AG09319 (cell line): ENCODE results near the gene CDC25C.

Experiments used
- DNase-seq: peaks from one replicate; pipeline ENCODE4 v3.0.0-alpha.2; 2010; ENCODE audit warnings: low read depth; ENCODE audit errors: extremely low read depth
- TF ChIP-seq, protein P1 (sequence below): IDR thresholded peaks from 2 replicates; pipeline ENCODE4 v1.5.1; 2011; ENCODE audit warnings: low read depth, mild to moderate bottlenecking, inconsistent platforms, low read length, moderate library complexity

The CDC25C gene

DNA sequence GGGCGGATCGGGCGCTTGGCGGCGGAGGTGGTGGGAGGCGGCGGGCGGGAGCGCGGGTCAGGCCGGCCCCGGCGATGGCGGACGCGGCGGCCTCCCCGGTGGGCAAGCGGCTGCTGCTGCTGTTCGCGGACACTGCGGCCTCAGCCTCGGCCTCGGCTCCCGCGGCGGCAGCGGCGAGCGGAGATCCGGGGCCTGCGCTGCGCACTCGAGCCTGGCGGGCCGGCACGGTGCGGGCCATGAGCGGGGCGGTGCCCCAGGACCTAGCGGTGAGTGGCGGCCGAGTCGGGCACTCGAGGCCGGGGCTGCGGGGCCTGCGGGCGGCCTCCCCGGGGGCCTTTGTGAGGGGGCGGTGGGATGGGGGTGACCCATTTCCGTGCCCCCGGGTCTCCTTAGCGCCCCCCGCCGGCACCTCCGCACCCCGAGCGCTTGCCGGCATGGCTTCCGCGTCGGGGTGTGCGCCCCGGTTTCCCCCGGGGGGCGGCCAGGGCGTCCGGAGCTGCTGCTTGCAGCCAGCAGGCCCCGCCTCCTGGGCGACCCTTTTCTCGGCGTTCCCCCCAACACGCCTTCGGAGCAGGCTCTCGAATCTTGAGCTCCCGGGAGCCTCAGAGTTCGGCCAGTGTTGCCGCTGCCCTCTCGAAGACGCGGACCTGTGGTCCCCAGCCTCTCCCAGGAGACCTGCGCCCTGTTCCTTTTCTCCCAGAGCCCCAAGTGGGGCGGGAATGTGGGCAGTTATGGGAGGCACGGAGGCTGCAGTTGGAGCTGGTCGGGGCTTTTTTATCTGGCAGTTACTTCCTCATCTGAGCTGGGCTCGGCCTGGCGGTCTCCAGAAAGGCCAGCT, 21.3 kb upstream of the CDC25C start:
- DNase-seq: no peak
- TF ChIP-seq, protein P1, sequence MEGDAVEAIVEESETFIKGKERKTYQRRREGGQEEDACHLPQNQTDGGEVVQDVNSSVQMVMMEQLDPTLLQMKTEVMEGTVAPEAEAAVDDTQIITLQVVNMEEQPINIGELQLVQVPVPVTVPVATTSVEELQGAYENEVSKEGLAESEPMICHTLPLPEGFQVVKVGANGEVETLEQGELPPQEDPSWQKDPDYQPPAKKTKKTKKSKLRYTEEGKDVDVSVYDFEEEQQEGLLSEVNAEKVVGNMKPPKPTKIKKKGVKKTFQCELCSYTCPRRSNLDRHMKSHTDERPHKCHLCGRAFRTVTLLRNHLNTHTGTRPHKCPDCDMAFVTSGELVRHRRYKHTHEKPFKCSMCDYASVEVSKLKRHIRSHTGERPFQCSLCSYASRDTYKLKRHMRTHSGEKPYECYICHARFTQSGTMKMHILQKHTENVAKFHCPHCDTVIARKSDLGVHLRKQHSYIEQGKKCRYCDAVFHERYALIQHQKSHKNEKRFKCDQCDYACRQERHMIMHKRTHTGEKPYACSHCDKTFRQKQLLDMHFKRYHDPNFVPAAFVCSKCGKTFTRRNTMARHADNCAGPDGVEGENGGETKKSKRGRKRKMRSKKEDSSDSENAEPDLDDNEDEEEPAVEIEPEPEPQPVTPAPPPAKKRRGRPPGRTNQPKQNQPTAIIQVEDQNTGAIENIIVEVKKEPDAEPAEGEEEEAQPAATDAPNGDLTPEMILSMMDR: peak; percentile 21

DNA sequence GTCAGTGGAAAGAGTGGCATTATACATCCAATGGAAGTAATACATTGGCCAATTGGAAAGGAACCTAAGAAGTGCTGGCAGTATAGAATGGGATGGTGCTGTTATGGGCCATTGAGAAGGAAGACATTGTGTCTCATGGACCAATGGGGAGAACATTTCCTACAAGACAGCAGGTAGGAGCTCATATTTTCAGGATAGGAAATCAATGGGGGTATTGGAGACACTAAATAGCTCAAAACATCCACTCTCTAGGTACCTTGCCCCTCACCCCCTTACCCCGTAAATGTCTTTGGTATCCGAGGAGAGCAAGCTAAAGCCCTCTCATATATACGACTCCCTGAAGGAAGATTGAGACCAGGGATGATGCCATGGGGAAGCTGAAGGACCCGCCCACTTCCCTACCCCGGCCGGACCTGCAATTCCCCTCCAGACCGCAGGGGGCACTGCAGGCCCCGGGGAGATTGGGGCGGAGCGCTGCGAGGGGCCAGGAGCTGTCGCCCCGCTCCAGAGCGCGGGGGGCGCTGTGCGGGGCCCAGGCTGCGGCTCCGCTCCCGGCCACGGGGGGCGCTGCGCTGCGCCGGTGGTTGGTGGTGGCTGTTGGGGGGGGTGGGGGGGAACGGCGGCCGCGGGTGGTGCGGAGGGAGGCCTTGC, 20.6 kb upstream of the CDC25C start, which contains the start of gene KDM3B:
KDM3B (plus strand) TSS at position 615 of the 651 bp plus-strand sequence. CDS start 111 bp downstream, outside the sequence.
- DNase-seq: peak; percentile 52
- TF ChIP-seq, protein P1: peak; percentile 96

DNA sequence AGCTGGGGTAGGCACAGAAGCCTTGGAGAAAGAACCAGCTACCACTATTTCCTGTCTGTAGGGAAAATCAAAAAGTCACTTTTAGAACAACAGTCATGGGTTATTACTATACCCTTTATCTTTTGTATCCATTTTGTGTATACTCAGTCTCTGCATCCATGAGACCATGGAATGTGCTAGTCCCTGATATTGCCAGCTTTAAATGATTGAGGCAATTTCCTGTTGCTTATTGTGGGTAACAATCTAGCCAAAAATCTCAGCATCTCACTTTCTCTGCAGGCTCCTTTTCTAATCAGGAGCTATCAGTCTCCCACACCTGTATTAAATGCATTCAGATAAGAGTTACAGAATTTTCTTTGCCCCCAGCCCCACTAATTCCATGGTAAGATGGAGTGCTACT, 19.9 kb upstream of the CDC25C start:
- DNase-seq: no peak

DNA sequence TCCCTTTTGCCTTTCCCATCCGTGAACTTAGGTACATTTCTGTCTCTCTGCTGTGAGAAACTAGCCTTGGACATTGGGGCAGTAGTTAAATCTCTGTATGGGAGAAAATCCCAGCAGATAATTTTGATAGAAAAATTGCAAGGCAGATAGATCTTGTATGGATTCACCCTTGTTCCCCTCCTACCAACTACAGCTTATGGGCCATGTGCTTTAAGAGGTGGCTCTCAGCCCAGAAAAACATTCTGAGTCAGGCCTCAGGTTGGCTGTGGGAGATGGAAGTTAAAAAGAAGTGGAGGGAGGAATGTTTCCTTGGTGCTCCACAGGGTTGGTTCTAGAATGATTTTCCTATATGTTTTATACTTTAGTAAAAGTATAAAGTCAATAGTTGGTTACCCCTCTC, 19.5 kb upstream of the CDC25C start:
- no peak for DNase-seq
- TF ChIP-seq, protein P1: no peak

More for the DNA sequence above, 19.9 kb upstream of the CDC25C start:
- TF ChIP-seq, protein P1: no peak

DNA sequence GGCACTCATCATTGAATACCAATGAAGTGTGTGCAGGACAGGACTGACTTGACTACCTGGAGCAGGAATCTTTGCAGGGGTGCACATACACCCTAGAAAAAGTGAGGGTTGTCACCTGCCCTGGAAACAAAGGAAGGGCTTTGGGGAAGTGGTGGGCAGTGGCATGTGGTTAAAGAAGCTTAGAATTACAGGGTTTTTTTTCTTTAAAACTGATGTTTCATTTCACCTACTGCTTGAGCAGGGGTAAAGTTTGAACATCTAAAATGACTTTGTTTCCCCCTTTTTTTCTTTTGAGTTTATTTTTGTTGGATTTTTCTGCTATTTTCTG, 18.9 kb upstream of the CDC25C start:
- TF ChIP-seq, protein P1: no peak
- DNase-seq: no peak

DNA sequence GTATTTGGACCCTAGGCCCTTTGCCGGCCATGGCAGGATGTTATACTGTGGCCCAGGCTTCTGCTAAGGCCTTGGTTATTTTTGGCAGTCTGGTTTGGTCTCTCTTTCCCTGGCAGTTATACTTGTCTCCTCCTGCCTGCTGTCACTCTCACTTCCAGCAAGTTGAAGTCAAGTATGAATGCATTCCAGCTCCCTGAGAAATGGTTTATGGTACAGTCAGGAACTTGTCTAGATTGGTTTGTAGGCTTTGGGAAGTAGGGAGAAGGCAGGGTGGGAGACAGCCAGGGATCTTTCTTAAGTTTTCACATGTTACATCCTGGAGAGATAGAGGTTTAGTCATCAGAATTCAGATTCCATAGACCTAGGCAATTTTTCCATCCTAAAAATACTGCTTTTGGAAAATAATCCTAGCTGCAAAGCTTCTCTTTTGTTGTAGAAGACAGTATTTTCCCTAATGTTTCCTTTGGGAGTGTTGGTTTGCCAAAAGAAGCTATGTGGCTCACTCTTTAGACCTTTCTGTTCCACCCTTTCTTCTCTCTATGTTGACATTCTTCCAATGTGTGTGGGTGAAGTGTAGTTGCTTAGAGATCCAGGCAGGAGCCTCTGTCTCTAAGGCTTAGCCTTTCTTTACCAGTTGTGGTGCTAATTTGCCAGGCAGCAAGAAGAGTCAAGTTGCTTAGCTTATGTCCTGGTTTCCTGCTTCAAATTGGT, 18.4 kb upstream of the CDC25C start:
- no peak for DNase-seq
- TF ChIP-seq, protein P1: no peak

DNA sequence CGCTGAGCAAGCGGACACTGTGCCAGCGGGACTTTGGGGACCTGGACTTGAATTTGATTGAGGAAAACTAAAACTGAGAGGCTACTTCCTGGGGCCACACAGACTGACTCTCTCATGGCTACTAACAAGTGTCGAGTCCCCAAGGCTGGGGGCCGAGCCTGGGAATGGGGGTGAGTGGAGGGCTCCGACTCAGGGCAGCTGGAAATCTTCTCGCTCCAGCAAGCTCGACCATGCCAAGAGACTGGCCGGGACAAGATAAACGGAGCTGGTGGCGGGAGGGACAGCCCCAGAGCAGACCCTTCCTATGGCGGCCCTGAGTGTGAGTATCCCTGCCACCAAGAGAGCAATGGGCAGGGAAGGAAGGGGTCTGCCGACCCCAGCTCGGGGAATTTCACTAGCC, 15.3 kb upstream of the CDC25C start:
- DNase-seq: no peak
- TF ChIP-seq, protein P1: no peak
